ENCODE results near the gene ZBTB39.
A peak's percentile ranks its signal among the peaks of the same experiment; 100 is the strongest.
"Not testable (repeated sequence)": the region's sequence is repeated elsewhere in the genome, so short reads cannot be mapped to it uniquely, and the experiment has no call there.

The ZBTB39 gene

GRCh38 chr12:57005980-57006808 lies at the start of gene ZBTB39:
TSS of gene ZBTB39 (minus strand) at chr12:57006546. CDS start at chr12:57004917, 1,629 bp downstream.
- peaks cover 33% of the 10 kb centered on the region for H3K36me3 ChIP-seq (replicated peaks)
- H3K9me3 ChIP-seq, result no peaks in the 10 kb centered on the region
- peak within 1 kb of the TSS; percentile 84 for H3K4me3 ChIP-seq
- DNase-seq (ENCODE audit: low spot score in 2 of 2), result peak; percentile 64 to 78
- no peaks in the 10 kb centered on the region for H3K27me3 ChIP-seq (ENCODE audit: low read depth)
- in situ Hi-C loops (cut with MboI; ENCODE audit: low sequenced_read_pairs), result no loop called here
- H3K4me1 ChIP-seq, result peaks cover 11% of the 10 kb centered on the region

GRCh38 chr12:57055824-57056223 lies 49.5 kb upstream of the ZBTB39 start:
- Histone ChIP-seq H3K36me3 (replicated peaks) (peaks cover 53% of the 10 kb centered on the region), H3K4me3 (no peak overlapping the region), H3K27me3 (ENCODE audit: low read depth) (no peaks in the 10 kb centered on the region), H3K4me1 (no peaks in the 10 kb centered on the region), H3K9me3 (0 out of 2 replicates have a peak, but pooled peaks cover 3% of the 10 kb centered on the region)
- DNase-seq (ENCODE audit: low spot score in 2 of 2), result no peak
- in situ Hi-C loops (cut with MboI; ENCODE audit: low sequenced_read_pairs), result no loop called here

DNA sequence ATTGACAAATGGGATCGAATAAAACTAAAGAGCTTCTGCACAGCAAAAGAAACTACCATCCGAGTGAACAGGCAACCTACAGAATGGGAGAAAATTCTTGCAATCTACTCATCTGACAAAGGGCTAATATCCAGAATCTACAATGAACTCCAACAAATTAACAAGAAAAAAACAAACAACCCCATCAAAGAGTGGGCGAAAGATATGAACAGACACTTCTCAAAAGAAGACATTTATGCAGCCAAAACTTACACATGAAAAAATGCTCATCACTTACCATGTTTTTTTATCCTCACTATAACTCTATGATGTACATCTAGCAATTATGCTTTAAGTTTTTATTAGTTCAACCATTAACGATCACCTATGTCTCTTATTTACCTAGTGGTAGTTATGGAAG lies 47.6 kb upstream of the ZBTB39 start:
- H3K27me3 ChIP-seq (ENCODE audit: low read depth); DNase-seq (ENCODE audit: low spot score in 2 of 2); H3K4me3 ChIP-seq; in situ Hi-C loops (cut with MboI; ENCODE audit: low sequenced_read_pairs); H3K4me1 ChIP-seq; H3K9me3 ChIP-seq: not testable (repeated sequence)
- H3K36me3 ChIP-seq (replicated peaks), result peaks cover 34% of the 10 kb centered on the region

- H3K36me3 ChIP-seq (replicated peaks), result peaks cover 26% of the 10 kb centered on the region
- DNase-seq (ENCODE audit: low spot score in 2 of 2); H3K4me3 ChIP-seq; in situ Hi-C loops (cut with MboI; ENCODE audit: low sequenced_read_pairs); H3K9me3 ChIP-seq; H3K27me3 ChIP-seq (ENCODE audit: low read depth); H3K4me1 ChIP-seq: not testable (repeated sequence)
Measured at GRCh38 chr12:57053146-57053545, 46.8 kb upstream of the ZBTB39 start.

DNA sequence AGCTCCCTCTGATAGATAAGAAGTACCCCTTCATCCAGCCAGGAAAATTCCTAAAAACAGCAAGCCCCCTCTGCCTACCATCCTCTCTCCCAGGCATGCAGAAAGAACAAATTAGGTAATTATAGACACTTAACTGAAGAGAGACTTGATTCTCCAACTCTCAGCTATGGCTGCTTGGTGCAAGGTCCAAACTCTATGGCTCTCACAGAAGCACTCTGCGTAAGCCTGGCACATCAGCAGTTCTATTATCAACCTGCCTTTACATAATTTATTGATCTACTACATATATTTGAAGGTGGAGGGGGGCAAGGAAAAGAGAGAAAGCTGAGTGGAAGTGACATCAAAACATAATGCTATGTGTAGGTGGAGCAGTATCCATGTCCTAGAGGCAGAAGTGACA lies 44.7 kb upstream of the ZBTB39 start:
- in situ Hi-C loops (cut with MboI; ENCODE audit: low sequenced_read_pairs), result no loop called here
- Histone ChIP-seq H3K36me3 (replicated peaks) (peaks cover 8% of the 10 kb centered on the region), H3K9me3 (0 out of 2 replicates have a peak, but pooled peaks cover 3% of the 10 kb centered on the region), H3K4me3 (no peak overlapping the region), H3K4me1 (no peaks in the 10 kb centered on the region; the same call in 1 of the 2 replicates), H3K27me3 (ENCODE audit: low read depth) (no peaks in the 10 kb centered on the region)
- no peak for DNase-seq (ENCODE audit: low spot score in 2 of 2)

GRCh38 chr12:57049890-57050289 lies 43.5 kb upstream of the ZBTB39 start, which contains the start of gene MYO1A:
TSS of gene MYO1A (minus strand) at chr12:57050129. CDS start at chr12:57048323, 1,806 bp downstream.
- H3K9me3 ChIP-seq, result 0 out of 2 replicates have a peak, but pooled peaks cover 3% of the 10 kb centered on the region
- H3K36me3 ChIP-seq (replicated peaks), result 0 out of 2 replicates have a peak, but pooled peaks cover 3% of the 10 kb centered on the region
- in situ Hi-C loops (cut with MboI; ENCODE audit: low sequenced_read_pairs), result no loop called here
- H3K27me3 ChIP-seq (ENCODE audit: low read depth), result peaks cover 3% of the 10 kb centered on the region; the same call in 1 of the 2 replicates
- no peaks in the 10 kb centered on the region; the same call in 1 of the 2 replicates for H3K4me1 ChIP-seq
- no peak within 1 kb of the TSS for H3K4me3 ChIP-seq
- DNase-seq (ENCODE audit: low spot score in 2 of 2), result peak in 1 of 2 experiments; percentile 21

DNA sequence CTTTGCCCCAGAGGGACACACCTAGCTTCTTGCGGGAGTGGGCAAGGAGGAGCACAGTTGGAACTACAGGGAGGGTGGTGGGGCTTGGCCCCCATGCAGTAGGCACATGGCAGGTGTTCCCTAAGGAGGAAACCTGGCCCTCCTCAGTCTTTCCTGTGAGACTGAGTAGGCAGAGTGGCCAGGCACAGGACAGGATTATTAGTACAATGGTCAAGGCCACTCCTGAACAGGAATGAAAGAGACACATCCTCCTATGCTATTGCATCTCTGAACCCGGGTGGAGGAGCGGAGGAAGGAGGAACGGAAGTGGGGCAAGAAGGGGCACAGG lies 42.7 kb upstream of the ZBTB39 start:
- H3K4me3 ChIP-seq, result no peak overlapping the region
- peaks cover 3% of the 10 kb centered on the region; the same call in 1 of the 2 replicates for H3K27me3 ChIP-seq (ENCODE audit: low read depth)
- in situ Hi-C loops (cut with MboI; ENCODE audit: low sequenced_read_pairs), result no loop called here
- no peaks in the 10 kb centered on the region; the same call in 1 of the 2 replicates for H3K4me1 ChIP-seq
- DNase-seq (ENCODE audit: low spot score in 2 of 2), result no peak
- H3K9me3 ChIP-seq, result 0 out of 2 replicates have a peak, but pooled peaks cover 3% of the 10 kb centered on the region
- 0 out of 2 replicates have a peak, but pooled peaks cover 3% of the 10 kb centered on the region for H3K36me3 ChIP-seq (replicated peaks)

DNA sequence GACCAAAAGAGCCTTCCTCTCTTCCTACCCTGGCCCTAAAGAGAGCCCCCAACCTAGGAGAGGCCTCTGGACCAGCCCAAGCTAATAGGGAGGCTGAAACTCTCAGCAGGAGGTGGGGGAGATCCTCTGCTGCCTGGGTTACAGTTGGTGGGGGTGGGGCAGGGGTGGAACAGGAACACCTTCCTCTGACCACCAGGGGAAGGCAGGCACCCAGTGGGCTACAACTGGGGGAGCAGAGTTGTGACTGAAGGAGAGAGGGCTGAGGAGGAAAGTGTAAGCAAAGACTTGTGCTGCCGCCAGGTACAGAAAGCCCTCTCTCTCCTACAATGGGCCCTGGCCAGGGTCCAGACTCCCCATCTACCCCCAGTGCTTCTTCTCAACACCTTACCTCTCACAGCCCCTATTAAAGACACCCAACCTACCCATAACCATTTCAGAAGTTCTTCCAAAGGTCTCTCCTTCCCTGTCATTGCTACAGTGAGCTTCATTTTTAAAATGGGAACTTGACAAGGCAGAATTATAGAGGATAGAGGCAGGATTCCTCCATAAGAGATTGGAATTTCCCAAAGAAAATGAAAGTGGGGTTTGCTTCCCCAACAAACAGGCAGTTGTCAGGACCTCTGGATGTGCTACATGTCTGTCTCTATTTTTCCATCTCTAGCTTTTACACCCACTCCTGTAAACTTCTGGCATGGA lies 42.2 kb upstream of the ZBTB39 start:
- Histone ChIP-seq H3K27me3 (ENCODE audit: low read depth) (peaks cover 3% of the 10 kb centered on the region; the same call in 1 of the 2 replicates), H3K4me1 (no peaks in the 10 kb centered on the region; the same call in 1 of the 2 replicates), H3K4me3 (no peak overlapping the region), H3K9me3 (0 out of 2 replicates have a peak, but pooled peaks cover 1% of the 10 kb centered on the region), H3K36me3 (replicated peaks) (0 out of 2 replicates have a peak, but pooled peaks cover 3% of the 10 kb centered on the region)
- DNase-seq (ENCODE audit: low spot score in 2 of 2), result no peak
- in situ Hi-C loops (cut with MboI; ENCODE audit: low sequenced_read_pairs), result no loop called here

DNA sequence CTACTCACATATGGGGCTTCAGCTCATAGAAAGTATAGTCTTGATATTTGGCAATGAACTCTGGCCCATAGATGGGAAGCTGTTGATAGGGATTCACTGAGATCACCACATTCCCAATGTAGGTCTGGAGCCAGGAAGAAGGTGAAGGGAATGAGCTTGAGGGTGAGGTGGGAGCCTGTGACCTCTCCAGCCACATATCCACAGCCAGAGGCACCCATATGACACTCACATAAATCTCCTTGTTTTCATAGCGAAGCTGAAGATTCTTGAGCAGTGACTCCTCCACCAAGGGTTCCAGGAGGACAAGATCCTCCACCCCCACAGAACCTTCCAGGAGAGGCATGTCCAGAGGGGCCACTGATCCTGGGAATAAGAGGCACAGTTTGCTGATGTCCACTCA lies 41.6 kb upstream of the ZBTB39 start:
- Histone ChIP-seq H3K4me1 (no peaks in the 10 kb centered on the region; the same call in 1 of the 2 replicates), H3K4me3 (no peak overlapping the region), H3K9me3 (no peaks in the 10 kb centered on the region), H3K27me3 (ENCODE audit: low read depth) (peaks cover 3% of the 10 kb centered on the region; the same call in 1 of the 2 replicates), H3K36me3 (replicated peaks) (no peaks in the 10 kb centered on the region)
- DNase-seq (ENCODE audit: low spot score in 2 of 2), result no peak
- in situ Hi-C loops (cut with MboI; ENCODE audit: low sequenced_read_pairs), result no loop called here

GRCh38 chr12:57046947-57047890 lies 40.9 kb upstream of the ZBTB39 start:
- in situ Hi-C loops (cut with MboI; ENCODE audit: low sequenced_read_pairs), result no loop called here
- H3K4me3 ChIP-seq, result no peak overlapping the region
- no peaks in the 10 kb centered on the region; the same call in 1 of the 2 replicates for H3K4me1 ChIP-seq
- H3K9me3 ChIP-seq, result no peaks in the 10 kb centered on the region
- no peak for DNase-seq (ENCODE audit: low spot score in 2 of 2)
- no peaks in the 10 kb centered on the region for H3K36me3 ChIP-seq (replicated peaks)
- peaks cover 3% of the 10 kb centered on the region; the same call in 1 of the 2 replicates for H3K27me3 ChIP-seq (ENCODE audit: low read depth)

DNA sequence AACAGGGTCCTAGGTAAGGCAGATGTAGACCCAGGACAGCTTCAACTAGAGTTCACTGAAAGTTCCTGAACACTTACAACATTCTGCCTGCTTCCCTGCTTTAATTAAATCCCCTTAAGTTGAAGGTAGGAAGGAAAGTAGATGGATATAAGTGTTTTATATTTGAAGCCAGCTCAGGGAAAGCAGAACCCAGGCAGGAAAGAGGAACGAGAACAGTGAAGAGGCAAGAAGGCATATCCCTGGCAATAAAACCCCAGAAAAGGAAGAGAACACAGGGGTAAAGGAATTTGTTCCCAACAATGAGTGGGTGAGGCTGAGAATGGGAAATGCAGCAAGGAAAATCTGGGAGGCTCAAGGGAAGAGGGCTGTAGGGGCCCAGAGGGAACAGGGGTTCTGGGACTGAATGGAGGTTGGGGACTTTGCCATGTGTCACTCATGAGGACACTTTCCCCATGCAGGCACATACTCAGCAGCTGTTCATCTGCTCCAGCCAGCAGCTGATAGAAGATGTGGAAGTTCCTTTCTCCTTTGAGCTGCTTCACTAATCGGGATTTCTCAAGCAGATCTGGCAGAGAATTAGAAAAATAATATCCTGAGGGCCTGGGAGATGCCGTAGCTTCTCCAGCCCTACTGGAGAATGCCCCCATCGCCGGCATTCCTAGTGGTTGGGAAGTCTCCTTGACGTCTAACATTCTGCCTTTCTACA lies 39.9 kb upstream of the ZBTB39 start:
- H3K4me1 ChIP-seq, result no peaks in the 10 kb centered on the region; the same call in 1 of the 2 replicates
- in situ Hi-C loops (cut with MboI; ENCODE audit: low sequenced_read_pairs), result no loop called here
- no peak for DNase-seq (ENCODE audit: low spot score in 2 of 2)
- H3K9me3 ChIP-seq, result no peaks in the 10 kb centered on the region
- H3K36me3 ChIP-seq (replicated peaks), result no peaks in the 10 kb centered on the region
- H3K4me3 ChIP-seq, result no peak overlapping the region
- H3K27me3 ChIP-seq (ENCODE audit: low read depth), result peaks cover 3% of the 10 kb centered on the region; the same call in 1 of the 2 replicates

DNA sequence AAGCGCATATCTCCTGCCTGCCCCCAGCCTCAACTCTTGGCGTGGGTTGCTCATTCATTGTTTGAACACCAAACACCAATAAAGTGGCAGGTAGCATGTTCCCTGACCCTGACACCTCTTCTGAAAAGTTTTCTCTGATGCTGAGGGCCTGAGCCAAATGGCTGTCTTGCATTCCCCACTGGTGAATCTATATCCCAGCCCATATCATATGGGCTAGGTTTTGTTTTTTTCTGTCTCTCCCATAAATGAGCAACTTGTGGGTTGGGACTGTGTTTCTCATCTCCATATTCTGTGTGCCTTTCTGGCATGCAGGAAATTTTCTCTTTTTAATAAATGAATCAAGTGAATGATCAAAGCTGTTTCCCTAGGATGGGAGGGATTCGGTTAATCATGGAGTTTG lies 38.5 kb upstream of the ZBTB39 start:
- in situ Hi-C loops (cut with MboI; ENCODE audit: low sequenced_read_pairs), result no loop called here
- Histone ChIP-seq H3K27me3 (ENCODE audit: low read depth) (peaks cover 3% of the 10 kb centered on the region; the same call in 1 of the 2 replicates), H3K4me1 (no peaks in the 10 kb centered on the region; the same call in 1 of the 2 replicates), H3K9me3 (no peaks in the 10 kb centered on the region), H3K36me3 (replicated peaks) (no peaks in the 10 kb centered on the region), H3K4me3 (no peak overlapping the region)
- DNase-seq (ENCODE audit: low spot score in 2 of 2), result no peak
